Lung microvascular endothelial cell (primary cell): ENCODE data around the gene GPR156. TPM values are rescaled to one million over a fixed set of nuclear protein-coding genes. Genes with fewer than 3 reads are reported as not detected.

Experiments
- DNase-seq, 2 donors: peaks; one replicate each; pipeline versions ENCODE4 v3.0.0 to v3.0.0-alpha.2; 2010; ENCODE audit warnings: low read depth in 2 of 2
- total RNA-seq: library from RNA; depleted of rRNA; stranded (reverse); fragments of >200 nt; gene quantifications from 2 replicates; pipeline ENCODE4 v1.2.1, GENCODE V29; 2014

GPR156 gene
- total RNA-seq, 1 donor from 2014 or later = not detected

DNA sequence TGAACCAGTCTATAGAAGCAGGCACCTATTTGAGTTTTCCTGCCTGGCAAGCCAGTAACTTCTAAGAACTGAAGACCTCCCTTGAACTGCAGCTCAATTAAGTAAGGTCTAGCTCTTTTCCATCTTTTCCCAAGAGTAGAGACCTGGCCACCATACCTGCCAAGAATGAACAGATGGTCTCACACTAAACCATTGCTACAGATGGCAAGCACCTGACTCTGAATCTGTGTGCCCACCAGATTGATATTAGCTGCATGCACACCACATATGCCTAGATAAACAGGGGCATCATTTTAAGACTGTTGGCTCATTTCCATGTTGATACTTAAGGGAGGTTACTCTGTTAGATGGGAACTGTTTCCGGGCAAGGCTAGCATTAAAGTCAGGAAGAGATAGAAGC lies 156.0 kb downstream of the GPR156 start:
- no peak for DNase-seq

DNA sequence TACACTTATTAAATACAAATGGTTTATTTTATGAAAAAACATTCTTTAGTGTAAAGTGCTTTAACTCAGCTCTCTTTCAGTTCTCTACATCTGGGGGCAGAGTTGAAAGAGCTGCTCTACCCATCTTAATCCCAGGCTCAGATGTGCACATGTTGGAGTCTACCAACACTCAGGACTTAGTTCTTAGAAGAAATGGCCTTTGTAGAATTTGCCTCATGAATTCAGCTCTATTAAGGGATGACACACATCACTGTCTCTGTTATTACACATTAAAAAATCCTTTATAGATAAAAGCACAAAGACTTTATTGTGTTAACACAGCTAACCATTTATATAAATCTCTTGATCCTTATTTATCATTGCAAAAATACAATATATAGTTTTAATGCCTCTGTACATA lies 159.0 kb downstream of the GPR156 start:
- DNase-seq = no peak

DNA sequence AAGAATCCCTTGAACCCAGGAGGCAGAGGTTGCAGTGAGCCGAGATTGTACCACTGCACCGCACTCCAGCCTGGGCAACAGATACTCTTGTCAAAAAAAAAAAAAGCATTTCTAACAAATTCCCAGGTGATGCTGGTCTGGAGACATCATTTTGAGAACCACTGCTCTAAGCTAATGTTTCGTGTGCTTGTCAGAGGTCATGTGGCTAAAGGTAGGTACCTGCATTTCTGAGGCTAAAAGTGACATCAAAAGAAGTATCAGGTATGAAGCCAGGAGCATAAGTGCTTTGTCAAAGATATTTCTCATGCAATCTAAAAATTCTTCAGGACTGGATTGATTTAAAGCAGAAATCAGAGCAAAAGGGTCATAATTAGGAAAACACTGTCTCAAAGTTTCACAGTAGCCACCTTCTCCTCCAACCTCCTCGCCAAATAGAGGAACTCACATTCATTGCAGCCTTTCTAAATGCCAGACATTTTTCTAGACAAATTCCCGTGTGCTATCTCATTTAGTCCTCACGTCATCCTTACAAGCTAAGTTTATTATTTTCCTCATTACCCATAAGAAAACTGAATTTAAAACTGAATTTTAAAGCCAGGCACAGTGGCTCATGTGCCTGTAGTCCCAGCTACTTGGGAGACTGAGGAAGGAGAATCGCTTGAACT lies 165.0 kb downstream of the GPR156 start:
- no peak for DNase-seq

Other genes starting within 250 kb of the GPR156 start
- gene GSK3B, start 190.8 kb downstream of the GPR156 start, total RNA-seq = 24.6 and 28.0 TPM in 2 replicates
- gene LRRC58, start 64.1 kb upstream of the GPR156 start, total RNA-seq = 6.9 and 7.8 TPM in 2 replicates
- 38.3 and 88.0 TPM in 2 replicates for gene FSTL1, start 165.8 kb upstream of the GPR156 start, total RNA-seq